ENCODE measurements around the gene GNA15.
"Not testable (repeated sequence)": the region's sequence is repeated elsewhere in the genome, so short reads cannot be mapped to it uniquely, and the experiment has no call there.

GNA15 gene

DNA sequence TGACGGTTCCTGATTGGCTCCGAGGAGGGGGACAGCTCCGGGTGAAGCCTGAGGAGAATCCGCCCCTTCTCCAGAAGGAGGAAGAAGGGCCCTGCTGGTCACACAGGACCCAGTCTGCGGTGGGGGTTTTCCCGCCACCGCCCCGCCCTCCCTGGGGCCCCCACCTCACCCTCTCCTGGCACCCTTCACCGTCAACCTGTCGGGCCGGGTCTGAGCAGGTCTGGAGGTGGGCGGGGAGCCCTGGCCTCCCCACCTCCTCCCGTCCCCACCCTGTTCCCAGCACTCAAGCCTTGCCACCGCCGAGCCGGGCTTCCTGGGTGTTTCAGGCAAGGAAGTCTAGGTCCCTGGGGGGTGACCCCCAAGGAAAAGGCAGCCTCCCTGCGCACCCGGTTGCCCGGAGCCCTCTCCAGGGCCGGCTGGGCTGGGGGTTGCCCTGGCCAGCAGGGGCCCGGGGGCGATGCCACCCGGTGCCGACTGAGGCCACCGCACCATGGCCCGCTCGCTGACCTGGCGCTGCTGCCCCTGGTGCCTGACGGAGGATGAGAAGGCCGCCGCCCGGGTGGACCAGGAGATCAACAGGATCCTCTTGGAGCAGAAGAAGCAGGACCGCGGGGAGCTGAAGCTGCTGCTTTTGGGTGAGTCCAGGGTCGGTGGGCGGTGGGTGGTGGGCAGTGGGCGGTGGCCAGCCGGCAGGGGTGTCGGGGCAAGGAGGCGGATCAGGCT lies at the start of gene GNA15:
GNA15 (plus strand) TSS at position 73 of the 723 bp plus-strand sequence; CDS start at position 491, 418 bp downstream.
- DNase-seq (ENCODE audit: low spot score) = peak; percentile 83
- TF ChIP-seq CTCF (IDR thresholded peaks at IDR 0.05; ENCODE audit: extremely low read depth, missing control alignments) = no peak

DNA sequence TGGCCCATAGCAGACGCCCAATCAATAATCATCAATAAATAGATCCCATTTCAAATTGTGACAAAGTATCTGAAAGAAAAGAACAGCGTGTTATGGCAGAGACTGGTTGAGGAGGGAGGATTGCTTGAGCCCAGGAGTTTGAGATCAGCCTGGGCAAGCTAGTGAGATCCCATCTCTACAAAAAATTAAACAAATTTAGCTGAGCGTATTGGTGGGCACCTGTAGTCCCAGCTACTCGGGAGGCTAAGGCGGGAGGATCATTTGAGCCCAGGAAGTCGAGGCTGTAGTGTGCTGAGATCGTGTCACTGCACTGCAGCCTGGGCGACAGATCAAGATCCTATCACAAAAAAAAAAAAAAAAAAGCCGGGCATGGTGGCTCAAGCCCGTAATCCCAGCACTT lies 48.1 kb upstream of the GNA15 start:
- no peak for TF ChIP-seq CTCF (IDR thresholded peaks at IDR 0.05; ENCODE audit: extremely low read depth, missing control alignments)
- no peak for DNase-seq (ENCODE audit: low spot score)

- not testable (repeated sequence) for DNase-seq (ENCODE audit: low spot score)
These were observed 46.5 kb upstream of the GNA15 start for GRCh38 chr19:3089299-3089855.

GRCh38 chr19:3094601-3095440 lies 41.0 kb upstream of the GNA15 start:
- DNase-seq (ENCODE audit: low spot score) = no peak
- TF ChIP-seq CTCF (IDR thresholded peaks at IDR 0.05; ENCODE audit: extremely low read depth, missing control alignments) = no peak

DNA sequence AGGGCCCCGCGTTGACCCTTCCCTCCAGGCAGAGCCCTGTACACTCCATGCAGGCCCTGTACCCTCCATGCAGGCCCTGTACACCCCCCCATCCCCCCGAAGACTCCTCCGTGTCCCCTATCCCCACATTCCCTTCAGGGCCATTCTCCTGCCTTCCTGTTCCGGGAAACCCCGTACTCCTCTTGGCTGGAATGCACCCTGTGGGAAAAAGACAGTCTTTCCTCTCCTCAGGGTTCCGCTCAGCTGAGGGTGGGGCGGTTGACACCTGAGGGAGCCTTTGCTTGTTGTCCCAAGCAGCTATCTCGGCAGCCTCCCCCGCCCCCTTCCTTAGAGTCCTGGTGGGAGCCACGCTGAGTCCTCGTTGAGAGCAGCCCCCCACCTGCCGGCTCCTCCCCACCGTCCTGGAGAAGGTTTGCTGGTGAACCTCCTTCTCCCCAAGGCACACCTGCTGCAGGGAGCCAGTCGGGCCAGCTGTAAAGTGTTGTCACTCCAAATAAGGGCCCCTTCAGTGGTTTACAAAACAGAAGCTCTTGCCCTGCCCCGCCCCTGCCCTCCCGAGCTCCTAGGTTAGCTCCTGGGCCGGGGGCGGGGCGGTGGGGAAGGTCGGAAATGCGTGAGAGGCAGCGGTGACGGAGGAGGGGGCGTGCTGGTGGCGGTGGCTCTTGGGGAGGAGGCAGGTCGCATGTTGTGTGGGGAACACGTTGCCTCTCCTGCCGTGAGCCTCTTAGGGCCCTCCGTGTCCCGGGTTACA lies 40.2 kb upstream of the GNA15 start:
- peak; percentile 62 for DNase-seq (ENCODE audit: low spot score)
- no peak for TF ChIP-seq CTCF (IDR thresholded peaks at IDR 0.05; ENCODE audit: extremely low read depth, missing control alignments)

GRCh38 chr19:3096267-3096901 lies 39.4 kb upstream of the GNA15 start:
- no peak for DNase-seq (ENCODE audit: low spot score)
- TF ChIP-seq CTCF (IDR thresholded peaks at IDR 0.05; ENCODE audit: extremely low read depth, missing control alignments) = no peak

GRCh38 chr19:3096902-3097326 lies 38.9 kb upstream of the GNA15 start:
- no peak for DNase-seq (ENCODE audit: low spot score)
- TF ChIP-seq CTCF (IDR thresholded peaks at IDR 0.05; ENCODE audit: extremely low read depth, missing control alignments) = no peak

Measured in GM20000 (cell line).